ENCODE measurements around the gene CBLC. TPM values are rescaled to one million over a fixed set of nuclear protein-coding genes. Genes with fewer than 3 reads are reported as not detected.
"Not testable (repeated sequence)": the region's sequence is repeated elsewhere in the genome, so short reads cannot be mapped to it uniquely, and the experiment has no call there.

CBLC gene
- total RNA-seq, 1 donor from 2014 or later: not detected

GRCh38 chr19:44765033-44765948, 12.4 kb upstream of the CBLC start:
- DNase-seq (ENCODE audit: low spot score): no peak

DNA sequence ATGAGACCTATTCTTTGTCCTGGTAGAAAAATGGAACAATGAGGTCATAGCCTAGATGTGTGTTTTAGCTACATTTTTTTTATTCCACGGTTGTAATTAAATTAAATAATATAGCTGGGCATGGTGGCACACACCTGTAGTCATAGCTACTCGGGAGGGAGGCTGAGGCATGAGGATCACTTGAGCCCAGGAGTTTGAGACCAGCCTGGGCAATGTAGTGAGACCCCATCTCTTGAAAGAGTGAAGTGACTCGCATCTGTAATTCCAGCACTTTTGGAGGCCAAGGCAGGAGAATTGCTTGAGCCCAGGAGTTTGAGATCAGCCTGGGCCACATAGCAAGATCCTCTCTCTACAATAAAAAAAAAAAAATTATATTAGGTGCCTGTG, 11.7 kb upstream of the CBLC start:
- no peak for DNase-seq (ENCODE audit: low spot score)

- no peak for DNase-seq (ENCODE audit: low spot score)
Observed at GRCh38 chr19:44767295-44768180, 10.2 kb upstream of the CBLC start.

GRCh38 chr19:44770550-44771257, 7.0 kb upstream of the CBLC start:
- DNase-seq (ENCODE audit: low spot score): peak; percentile 94

- DNase-seq (ENCODE audit: low spot score): not testable (repeated sequence)
Observed at GRCh38 chr19:44772144-44772543, 5.5 kb upstream of the CBLC start.

- DNase-seq (ENCODE audit: low spot score): no peak
Observed at GRCh38 chr19:44772959-44773358, 4.7 kb upstream of the CBLC start.

DNA sequence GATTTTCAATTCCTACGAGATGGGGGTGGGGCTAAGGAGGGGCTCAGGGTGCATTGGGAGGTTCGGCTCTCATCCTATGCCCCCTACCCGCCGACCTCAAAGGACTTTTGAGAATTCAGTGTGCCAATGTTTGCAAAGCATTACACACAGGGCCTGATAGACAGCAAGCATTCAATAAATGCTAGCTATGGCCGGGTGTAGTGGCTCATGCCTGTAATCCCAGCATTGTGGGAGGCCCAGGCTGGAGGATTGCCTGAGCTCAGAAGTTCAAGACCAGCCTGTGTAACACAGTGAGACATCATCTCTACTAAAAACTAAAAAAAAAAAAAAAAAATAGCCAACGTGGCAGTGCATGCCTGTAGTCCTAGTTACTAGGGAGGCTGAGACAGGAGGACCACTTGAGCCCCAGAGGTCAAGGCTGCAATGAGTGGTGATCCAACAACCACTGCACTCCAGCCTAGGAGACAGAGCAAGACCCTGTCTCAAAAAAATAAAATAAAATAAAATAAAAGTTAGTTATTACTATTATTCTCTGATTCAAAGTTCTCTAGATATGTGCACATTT, 1.9 kb upstream of the CBLC start:
- no peak for DNase-seq (ENCODE audit: low spot score)

DNA sequence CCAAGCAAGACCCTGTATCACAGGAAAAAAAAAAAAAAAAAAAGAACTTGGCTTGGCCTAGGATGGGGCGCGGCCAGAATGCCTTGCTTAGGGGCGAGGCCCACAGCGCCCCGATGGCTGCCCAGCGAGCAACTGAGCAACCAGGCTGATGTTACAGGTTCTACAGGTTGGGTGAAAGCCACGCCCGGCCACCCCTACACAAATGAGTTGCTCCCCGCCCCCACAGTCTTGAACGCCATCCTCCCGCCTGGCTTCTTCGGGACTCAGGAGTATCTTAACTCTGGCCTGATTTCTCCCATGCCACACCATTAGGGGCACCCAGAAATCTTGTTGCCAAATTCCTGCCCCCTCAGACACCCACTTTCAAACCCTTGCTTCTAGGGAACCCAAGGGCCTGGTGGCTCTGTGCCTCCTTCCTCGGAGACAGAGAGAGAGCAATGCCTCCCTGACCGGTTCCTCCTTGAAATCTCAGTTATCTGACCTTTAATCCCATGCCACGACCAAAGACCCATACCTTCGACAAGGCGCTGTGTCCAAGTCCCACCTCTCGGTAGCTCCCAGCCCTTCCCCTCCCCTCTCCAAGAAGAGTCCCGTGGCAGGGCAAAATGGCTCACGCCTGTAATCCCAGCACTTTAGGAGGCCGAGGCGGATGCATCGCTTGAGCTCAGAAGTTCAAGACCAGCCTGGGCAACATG, 1.1 kb upstream of the CBLC start:
- no peak for DNase-seq (ENCODE audit: low spot score)

DNA sequence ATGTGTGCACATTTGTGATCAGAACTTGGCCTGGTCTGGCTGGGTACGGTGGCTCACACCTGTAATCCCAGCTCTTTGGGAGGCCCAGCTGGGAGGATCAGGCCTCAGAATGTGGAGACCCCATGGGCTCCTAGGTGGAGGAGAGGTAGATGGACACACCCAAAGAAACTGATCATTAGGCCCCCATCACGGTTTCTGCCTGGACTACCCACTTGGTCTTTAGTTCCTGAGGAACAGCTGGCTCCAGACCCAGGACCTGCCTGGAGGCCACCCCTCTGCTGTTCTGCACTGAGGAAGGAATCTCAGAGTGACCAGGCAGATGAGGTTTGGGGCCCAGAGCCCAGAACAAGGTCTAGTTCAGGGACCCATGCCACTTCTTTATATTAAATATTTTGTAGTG, 1.5 kb downstream of the CBLC start:
- no peak for DNase-seq (ENCODE audit: low spot score)

DNA sequence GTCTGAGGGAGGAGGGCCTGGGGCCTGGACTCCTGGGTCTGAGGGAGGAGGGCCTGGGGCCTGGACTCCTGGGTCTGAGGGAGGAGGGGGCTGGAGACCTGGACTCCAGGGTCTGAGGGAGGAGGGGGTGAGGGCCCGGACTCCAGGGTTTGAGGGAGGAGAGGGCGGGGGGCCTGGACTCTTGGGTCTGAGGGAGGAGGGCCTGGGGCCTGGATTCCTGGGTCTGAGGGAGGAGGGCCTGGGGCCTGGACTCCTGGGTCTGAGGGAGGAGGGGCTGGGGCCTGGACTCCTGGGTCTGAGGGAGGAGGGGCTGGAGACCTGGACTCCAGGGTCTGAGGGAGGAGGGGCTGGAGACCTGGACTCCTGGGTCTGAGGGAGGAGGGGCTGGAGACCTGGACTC, 4.0 kb downstream of the CBLC start:
- DNase-seq (ENCODE audit: low spot score): not testable (repeated sequence)

DNA sequence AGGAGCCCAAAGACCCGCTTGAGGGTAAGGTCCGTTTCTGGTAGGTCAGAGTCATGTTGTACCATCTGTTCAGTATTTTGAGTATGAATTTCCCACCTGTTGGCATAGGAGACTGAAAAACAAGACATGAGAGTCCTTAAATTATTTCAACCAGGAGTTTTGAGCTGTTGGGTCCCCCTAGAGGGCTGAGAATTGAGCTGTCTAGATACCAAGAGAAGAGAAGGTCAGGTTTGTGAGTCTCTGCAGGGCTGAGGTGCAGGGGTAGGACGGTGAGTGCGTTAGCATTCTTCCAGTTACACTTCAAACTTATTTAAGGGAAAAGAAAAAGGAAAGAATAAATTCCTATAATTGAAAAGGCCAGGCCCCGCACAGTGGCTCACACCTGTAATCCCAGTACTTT, 5.0 kb downstream of the CBLC start:
- no peak for DNase-seq (ENCODE audit: low spot score)

DNA sequence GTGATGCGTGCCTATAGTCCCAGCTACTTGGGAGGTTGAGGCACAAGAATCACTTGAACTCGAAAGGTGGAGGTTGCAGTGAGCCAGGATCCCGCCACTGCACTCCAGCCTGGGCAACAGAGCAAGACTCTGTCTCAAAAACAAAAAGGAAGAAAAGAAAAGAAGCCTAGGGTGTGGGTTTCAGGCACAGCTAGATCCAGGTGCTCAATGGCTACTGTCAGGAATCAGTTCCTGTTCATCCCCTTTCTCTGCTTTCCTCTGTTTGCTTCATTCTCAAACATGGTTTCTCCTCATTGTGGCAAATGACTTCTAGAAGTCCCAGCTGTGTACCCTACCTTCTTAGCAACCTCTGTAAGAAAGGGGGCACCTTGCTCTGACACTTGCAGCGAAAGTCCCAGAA, 5.9 kb downstream of the CBLC start:
- DNase-seq (ENCODE audit: low spot score): no peak

DNA sequence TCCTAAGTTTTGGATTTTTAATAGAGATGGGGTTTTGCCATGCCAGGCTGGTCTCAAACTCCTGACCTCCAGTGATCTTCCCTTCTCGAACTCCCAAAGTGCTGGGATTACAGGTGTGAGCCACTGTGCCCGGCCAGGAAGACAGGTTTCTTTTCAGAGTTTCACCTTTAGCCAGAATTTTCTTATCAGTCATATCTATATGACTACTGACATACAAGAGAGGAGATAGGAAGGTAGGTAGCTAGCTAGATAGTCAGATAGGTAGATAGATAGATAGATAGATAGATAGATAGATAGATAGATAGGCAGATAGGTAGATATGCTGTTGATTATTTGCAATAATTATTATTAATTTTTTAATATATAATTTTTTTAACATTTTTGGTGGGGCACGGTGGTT, 7.6 kb downstream of the CBLC start:
- no peak for DNase-seq (ENCODE audit: low spot score)

GRCh38 chr19:44785993-44786392, 8.3 kb downstream of the CBLC start:
- no peak for DNase-seq (ENCODE audit: low spot score)

DNA sequence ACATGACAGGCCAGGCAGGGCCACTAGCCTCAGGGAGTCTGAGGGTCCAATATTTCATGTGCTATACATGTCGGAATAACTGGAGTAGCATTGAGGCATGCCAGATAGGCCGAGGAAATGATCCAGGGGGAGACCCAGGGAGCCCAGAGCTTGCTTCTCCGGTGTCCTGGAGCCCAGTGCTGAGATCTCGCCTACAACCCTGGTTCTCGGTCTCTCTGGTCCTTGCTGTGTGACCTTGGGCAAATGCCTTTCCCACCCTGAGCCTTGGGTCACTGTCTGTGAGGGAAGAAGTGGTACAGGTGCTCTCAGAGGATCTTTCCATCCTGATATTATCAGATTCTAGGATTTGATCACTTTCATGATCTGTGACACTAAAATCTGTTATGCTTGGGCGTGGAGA, 11.3 kb downstream of the CBLC start:
- no peak for DNase-seq (ENCODE audit: low spot score)

DNA sequence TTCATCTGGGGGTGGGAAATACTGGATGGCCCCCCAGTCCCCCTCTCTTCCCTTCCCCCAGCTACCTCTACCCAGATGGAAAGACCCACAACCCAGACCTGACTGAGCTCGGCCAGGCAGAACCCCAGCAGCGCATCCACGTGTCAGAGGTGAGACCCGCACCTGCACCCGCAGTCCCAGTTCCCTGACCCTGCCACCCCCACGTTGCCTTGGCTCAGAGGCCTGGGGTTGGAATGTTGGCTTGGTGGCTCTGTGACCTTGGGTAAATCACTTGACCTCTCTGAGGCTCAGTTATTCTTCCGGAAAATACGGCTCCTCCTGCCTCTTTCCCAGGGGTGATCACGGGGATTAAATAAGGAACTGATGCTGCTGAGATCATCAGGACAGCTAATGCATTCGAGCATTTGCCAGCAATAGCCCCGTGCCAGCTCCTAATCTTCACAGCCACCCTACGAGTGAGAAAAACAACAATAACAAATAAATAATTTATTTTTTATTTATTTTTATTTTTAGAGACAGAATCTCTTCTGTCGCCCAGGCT, 12.3 kb downstream of the CBLC start:
- no peak for DNase-seq (ENCODE audit: low spot score)

- no peak for DNase-seq (ENCODE audit: low spot score)
Observed at GRCh38 chr19:44792281-44792680, 14.6 kb downstream of the CBLC start.

DNA sequence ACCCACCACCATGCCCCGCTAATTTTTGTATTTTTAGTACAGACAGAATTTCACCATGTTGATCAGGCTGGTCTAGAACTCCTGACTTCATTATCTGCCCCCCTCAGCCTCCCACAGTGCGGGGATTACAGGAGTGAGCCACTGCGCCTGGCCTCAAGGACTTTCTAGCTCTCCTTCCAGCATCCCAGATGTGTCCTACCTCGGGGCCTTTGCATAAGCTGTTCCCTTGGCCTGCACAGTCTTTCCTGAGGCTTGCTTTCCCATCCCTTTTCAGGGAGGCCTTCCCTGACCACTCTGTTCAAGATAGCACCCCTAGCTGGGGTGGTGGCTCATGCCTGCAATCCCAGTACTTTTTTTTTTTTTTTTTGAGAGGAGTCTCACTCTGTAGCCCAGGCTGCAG, 16.9 kb downstream of the CBLC start:
- no peak for DNase-seq (ENCODE audit: low spot score)

GRCh38 chr19:44795398-44795987, 17.8 kb downstream of the CBLC start:
- no peak for DNase-seq (ENCODE audit: low spot score)

GRCh38 chr19:44796701-44797115, 19.0 kb downstream of the CBLC start:
- no peak for DNase-seq (ENCODE audit: low spot score)
